Measurements from ENCODE around the gene F10.

F10 gene

GRCh38 chr13:113117911-113118260 is 4.7 kb upstream of the F10 start:
- DNase-seq, result peak; percentile 8

- DNase-seq, result peak; percentile 13
These were observed 4.2 kb upstream of the F10 start for GRCh38 chr13:113118261-113119021.

DNA sequence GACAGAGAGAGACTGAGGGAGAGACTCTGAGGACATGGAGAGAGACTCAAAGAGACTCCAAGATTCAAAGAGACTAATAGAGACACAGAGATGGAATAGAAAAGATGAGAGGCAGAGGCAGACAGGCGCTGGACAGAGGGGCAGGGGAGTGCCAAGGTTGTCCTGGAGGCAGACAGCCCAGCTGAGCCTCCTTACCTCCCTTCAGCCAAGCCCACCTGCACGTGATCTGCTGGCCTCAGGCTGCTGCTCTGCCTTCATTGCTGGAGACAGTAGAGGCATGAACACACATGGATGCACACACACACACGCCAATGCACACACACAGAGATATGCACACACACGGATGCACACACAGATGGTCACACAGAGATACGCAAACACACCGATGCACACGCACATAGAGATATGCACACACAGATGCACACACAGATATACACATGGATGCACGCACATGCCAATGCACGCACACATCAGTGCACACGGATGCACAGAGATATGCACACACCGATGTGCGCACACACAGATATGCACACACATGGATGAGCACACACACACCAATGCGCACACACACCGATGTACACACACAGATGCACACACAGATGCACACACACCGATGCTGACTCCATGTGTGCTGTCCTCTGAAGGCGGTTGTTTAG is 3.3 kb upstream of the F10 start:
- DNase-seq, result peak; percentile 5

- DNase-seq, result no peak
These were observed 2.8 kb upstream of the F10 start for GRCh38 chr13:113119822-113120189.

DNA sequence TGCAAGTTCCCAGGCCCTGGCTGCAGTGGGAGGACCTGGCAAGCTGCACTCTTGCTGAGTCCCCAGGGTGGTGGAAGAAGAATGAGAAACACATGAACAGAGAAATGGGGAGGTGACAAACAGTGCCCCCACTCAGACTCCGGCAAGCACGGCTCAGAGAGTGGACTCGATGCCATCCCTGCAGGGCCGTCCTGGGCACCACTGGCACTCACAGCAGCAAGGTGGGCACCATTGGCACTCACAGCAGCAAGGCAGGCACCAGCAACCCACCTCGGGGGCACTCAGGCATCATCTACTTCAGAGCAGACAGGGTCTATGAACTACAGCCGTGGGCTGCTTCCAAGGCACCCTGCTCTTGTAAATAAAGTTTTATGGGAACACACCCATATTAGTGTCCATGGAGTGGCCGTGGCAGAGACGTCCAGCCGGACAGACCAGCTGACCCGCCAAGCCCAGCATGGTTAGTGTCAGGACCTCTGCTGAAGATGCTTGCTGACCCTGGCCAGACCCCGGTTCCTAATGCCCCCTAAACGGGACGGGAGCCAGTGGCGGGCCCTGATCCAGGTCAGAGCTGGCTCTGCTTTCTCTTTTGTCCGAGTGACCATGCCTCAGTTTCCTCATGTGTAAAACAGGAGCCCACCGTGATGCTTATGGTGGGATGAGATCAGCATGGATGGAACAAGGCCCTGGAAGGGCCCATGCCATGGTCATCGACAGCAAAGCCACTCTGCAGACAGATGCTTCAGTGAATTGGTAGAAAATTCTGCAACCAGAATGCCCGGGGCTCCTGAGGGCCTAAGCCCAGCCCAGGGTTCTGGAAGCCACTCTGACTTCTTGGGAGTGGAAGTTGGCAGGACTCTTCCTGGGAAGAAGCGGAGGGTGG is 2.1 kb upstream of the F10 start:
- DNase-seq, result no peak

DNA sequence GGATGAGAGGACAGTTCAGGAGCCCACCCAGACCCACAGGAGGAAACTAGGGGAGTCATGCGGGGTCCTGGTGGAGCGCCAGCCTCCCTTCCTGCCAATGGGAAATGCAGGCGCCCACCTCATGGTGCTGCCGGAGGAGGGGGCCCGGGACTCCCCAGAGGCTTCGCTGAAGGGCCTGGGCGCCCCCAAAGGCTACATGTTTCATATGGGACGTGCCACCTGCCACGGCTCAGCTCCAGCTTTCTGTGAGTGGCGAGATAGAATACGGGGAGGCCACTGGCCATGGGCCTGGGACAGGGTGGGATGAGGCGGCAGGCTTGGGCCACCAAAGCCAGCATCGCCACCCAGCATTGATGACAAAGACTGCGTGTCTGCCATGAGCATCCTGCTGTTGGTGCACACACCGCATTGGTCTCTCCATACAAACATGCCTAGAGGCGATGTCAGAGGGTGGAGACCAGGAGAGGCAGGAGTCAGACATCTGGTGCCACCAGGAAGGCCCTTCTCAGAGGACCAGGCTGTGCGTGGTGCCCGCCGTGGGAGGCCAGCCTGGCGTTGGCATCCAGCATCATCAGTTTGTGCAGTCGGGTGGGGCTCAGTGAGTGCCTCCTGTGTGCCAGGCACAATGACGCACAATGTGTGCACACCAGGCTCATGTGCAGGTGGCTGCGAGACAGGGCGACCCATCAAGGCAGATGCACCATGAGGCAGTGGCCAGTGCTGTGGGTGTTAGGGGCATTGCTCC is 1.2 kb upstream of the F10 start:
- DNase-seq, result peak; percentile 14

- DNase-seq, result peak; percentile 37
These were observed 599 bp upstream of the F10 start for GRCh38 chr13:113121928-113122471.

DNA sequence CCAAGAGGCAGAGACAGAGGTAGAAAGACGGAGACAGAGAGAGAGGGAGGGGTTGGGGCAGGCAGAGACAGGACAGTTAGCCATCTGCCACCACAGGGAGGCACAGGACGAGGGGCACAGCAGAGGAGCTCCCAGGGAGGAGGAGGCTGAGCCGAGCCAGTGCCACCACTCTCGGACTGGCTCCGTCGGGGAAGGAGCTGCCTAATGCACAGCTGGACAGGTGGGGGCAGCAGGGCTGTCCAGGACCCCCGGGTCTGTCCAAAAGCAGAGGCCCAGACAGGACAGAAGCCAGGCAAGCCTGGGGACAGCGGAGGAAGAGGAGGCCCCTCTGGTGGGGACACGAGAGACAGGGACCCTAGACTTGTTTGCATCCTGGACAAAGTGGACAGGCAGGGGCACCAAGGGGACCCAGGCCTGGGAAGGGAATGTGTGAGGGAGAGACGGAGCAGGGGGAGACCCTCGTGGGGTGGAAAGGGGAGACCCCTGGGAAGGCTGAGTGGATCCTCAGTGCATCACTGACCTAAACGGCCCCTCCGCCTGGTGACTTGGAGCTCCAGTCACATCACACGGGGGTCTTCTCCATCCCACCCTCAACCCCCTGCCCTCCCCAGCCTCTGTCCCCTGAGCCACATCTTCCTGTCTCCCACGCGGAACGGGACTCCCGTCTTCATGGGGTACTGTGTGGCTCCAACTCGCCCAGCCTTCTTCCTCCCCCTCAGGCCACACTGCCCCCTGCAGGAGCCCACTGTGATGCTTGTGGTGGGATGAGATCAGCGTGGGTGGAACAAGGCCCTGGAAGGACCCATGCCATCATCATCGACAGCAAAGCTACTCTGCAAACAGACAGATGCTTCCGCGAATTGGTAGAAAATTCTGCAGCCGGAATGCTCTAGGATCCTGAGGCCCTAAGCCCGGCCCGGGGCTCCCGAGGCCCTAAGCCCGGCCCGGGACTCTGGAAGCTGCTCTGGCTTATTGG is 915 bp downstream of the F10 start:
- DNase-seq, result peak; percentile 24

GRCh38 chr13:113124211-113124970 is 1.8 kb downstream of the F10 start:
- DNase-seq, result no peak

GRCh38 chr13:113125506-113126264 is 3.1 kb downstream of the F10 start:
- peak; percentile 8 for DNase-seq

- peak; percentile 8 for DNase-seq
These were observed 3.9 kb downstream of the F10 start for GRCh38 chr13:113126265-113127150.

- no peak for DNase-seq
These were observed 6.9 kb downstream of the F10 start for GRCh38 chr13:113129480-113129879.

DNA sequence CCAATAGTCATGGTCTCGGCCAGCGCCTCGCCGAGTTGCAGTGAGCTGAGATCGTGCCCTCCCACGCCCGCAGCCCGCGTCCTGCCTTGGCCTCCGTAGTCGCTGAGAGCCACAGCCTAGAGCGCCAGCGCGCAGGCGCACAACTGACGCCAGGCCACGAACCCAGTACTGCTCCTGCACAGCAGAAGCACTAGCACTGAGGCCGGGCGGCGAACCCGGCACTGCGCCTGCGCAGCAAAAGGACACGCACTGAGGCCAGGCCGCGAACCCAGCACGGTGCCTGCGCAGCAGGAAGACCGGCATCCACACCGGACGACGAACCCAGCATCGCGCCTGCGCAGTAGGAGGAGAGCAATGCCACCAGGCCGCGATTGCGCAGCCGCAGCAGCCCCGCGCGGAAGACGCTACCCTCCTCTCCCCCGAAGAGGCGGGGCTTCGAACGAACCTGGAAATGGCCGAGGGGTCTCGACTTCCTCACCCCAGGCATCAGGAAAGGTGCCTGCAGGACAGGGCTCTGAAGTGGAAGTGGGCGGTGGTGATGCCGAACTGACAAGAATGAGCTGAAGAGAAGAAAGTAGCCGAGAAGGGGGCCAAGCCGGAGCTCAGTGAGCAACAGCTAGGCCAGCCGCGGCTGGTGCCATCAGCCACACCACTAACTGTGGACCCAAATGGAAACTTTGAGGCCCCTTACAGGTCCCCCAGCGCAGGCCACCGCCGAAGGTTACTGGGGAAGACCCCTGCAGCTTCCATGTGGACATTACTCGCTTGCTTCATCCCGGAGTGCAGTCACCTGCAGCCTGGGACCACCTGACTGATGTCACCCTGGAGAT is 7.5 kb downstream of the F10 start:
- DNase-seq, result peak; percentile 45

DNA sequence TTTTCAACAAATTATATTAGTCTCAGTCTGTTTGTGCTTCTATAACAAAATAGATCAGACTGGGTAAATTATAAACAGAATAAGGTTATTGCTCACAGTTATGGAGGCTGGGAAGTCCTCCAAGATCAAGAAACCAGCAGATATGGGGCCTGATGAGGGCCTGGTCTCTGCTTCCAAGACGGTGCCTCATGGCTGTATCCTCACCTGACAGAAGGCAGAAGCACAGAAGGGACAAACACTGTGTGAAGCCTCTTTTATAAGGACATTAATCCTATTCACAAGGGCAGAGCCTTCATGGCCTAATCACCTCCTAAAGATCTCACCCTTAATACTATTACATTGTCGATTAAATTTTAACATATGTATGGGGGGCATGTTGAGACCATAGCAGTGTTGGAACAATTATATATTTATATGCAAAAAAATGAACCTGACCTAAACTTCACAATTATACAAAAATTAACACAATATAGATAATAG is 12.7 kb downstream of the F10 start:
- peak; percentile 1 for DNase-seq

DNA sequence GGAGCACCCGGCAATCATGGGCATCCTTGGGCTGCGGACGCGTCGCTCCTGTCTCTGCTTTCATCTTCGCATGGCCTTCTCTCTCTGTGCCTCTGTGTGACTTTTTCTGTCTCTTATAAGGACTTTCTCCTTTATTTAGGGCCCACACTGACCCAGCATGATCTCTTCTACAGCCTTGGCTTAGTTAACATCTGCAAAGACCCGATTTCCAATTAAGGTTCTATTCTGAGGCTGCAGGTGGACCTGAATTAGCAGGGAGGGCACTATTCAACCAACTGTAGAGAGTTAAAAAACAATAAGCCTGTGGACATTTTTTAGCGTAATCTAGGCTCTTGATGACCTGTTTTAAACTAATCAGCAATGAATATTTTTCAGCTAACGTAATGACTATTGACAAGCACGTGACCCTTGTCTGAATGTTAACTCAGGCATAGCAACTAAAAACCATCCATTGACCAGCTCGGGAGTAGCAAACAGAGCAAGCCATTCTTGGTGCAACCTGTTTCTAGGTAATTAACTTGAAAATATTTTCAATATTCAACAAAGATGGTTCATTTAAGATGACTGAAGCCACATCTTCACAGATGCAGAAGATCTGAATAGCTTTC is 15.2 kb downstream of the F10 start:
- DNase-seq, result no peak

- no peak for DNase-seq
These were observed 16.4 kb downstream of the F10 start for GRCh38 chr13:113138792-113139551.

All from femur (tissue), 1 donor.